H1 (cell line): ENCODE results near the gene SEL1L. TPM values are rescaled to one million over a fixed set of nuclear protein-coding genes. Genes with fewer than 3 reads are reported as not detected.

Experiments used
- HDAC2 ChIP-seq, 2 experiments: fragments of 300-600 bp in 1 of 2; sonication (generic) in 1 of 2; IDR thresholded peaks; 2 replicates each; pipeline ENCODE4 v1.6.1; 2011 to 2012; ENCODE audit warnings: low read depth in 2 of 2, low read length in 2 of 2, mild to moderate bottlenecking in 2 of 2, moderate library complexity in 2 of 2, borderline replicate concordance in 1 of 2, inconsistent platforms in 1 of 2
- polyA plus RNA-seq, 7 experiments: library from polyadenylated mRNA; depleted of rRNA in 3 of 7; stranded (reverse) in 5 of 7; unstranded in 2 of 7; fragments of >200 nt in 5 of 7; fragments of 200-250 nt in 2 of 7; gene quantifications; 1 replicate in 5 of 7; 2 replicates in 1 of 7; 4 replicates in 1 of 7; pipeline versions ENCODE4 v1.2.1 to v1.2.3, GENCODE V29; 2011 to 2013; ENCODE audit warnings: missing spikeins in 2 of 7, mixed read lengths in 2 of 7
- total RNA-seq: library from RNA; stranded (reverse); fragmentation: NEBNext Ultra II Directional; extraction: Animal tissue kit (Norgen Biotek cat#: 25700); gene quantifications from 2 replicates; pipeline ENCODE4 v1.2.1, GENCODE V29; 2021

Gene SEL1L
- total and polyA plus RNA-seq, 2 of the 8 experiments (the other 6 are each of a cell fraction or from before 2014, with no cell fraction given) = 4.3 to 34.9 TPM

GRCh38 chr14:81435048-81435390 is 98.6 kb downstream of the SEL1L start (continued):
- no peak for TF ChIP-seq HDAC2 (IDR thresholded peaks at IDR 0.05; ENCODE audit: borderline replicate concordance in 1 of 2, low read depth in 2 of 2, low read length in 2 of 2)
- TF ChIP-seq, all 59 proteins: peak for 0
